ENCODE results near the gene FGF9. TPM values are rescaled to one million over a fixed set of nuclear protein-coding genes. Genes with fewer than 3 reads are reported as not detected.

FGF9 gene
- 14.3 TPM for polyA plus RNA-seq (ENCODE audit: insufficient read length)

- DNase-seq: peak; percentile 85
Measured at GRCh38 chr13:21670883-21671619, at the start of gene FGF9. Gene FGF9 (plus strand): TSS chr13:21671073. CDS start chr13:21671913, 840 bp downstream.

- DNase-seq: peak; percentile 22
Measured at GRCh38 chr13:21625366-21625765, 45.5 kb upstream of the FGF9 start.

- DNase-seq: no peak
Measured at GRCh38 chr13:21632196-21632595, 38.7 kb upstream of the FGF9 start.

GRCh38 chr13:21636656-21637055 is 34.2 kb upstream of the FGF9 start:
- no peak for DNase-seq

- no peak for DNase-seq
Measured at GRCh38 chr13:21637296-21637695, 33.6 kb upstream of the FGF9 start.

- DNase-seq: peak; percentile 23
Measured at GRCh38 chr13:21638319-21639282, 32.3 kb upstream of the FGF9 start.

GRCh38 chr13:21639561-21639960 is 31.3 kb upstream of the FGF9 start:
- no peak for DNase-seq

GRCh38 chr13:21641629-21642028 is 29.2 kb upstream of the FGF9 start:
- DNase-seq: no peak

- no peak for DNase-seq
Measured at GRCh38 chr13:21657538-21657937, 13.3 kb upstream of the FGF9 start.

- no peak for DNase-seq
Measured at GRCh38 chr13:21659087-21659486, 11.8 kb upstream of the FGF9 start.

- no peak for DNase-seq
Measured at GRCh38 chr13:21661097-21661909, 9.6 kb upstream of the FGF9 start.

- no peak for DNase-seq
Measured at GRCh38 chr13:21663197-21663596, 7.7 kb upstream of the FGF9 start.

GRCh38 chr13:21668732-21669275 is 2.1 kb upstream of the FGF9 start:
- no peak for DNase-seq

- DNase-seq: peak; percentile 67
Measured at GRCh38 chr13:21670006-21670882, 629 bp upstream of the FGF9 start.

- no peak for DNase-seq
Measured at GRCh38 chr13:21671620-21672286, 880 bp downstream of the FGF9 start.

- no peak for DNase-seq
Measured at GRCh38 chr13:21672287-21672680, 1.4 kb downstream of the FGF9 start.

GRCh38 chr13:21672796-21673538 is 2.1 kb downstream of the FGF9 start:
- DNase-seq: no peak

GRCh38 chr13:21673539-21673788 is 2.6 kb downstream of the FGF9 start:
- DNase-seq: no peak

- DNase-seq: no peak
Measured at GRCh38 chr13:21673789-21674489, 3.1 kb downstream of the FGF9 start.
